Upper lobe of right lung (tissue), 1 donor: ENCODE results near the gene YPEL2. TPM values are rescaled to one million over a fixed set of nuclear protein-coding genes. Genes with fewer than 3 reads are reported as not detected.

Experiments
- ATAC-seq: fragments of 200-7000 bp; cut with Tn5 transposase; one replicate; pipeline ENCODE4 v1.9.1; 2020; ENCODE audit warnings: mild to moderate bottlenecking, moderate library complexity
- DNase-seq: peaks from one replicate; pipeline ENCODE4 v3.0.0-alpha.2; 2020
- H3K27ac ChIP-seq: fragments of 200-600 bp; one replicate; pipeline ENCODE4 v1.8.0; 2022
- H3K27me3 ChIP-seq: fragments of 200-600 bp; one replicate; pipeline ENCODE4 v1.8.0; 2022; ENCODE audit warnings: mild to moderate bottlenecking
- H3K36me3 ChIP-seq: fragments of 200-600 bp; one replicate; pipeline ENCODE4 v1.8.0; 2022
- H3K4me1 ChIP-seq: fragments of 200-600 bp; one replicate; pipeline ENCODE4 v1.8.0; 2022
- H3K4me3 ChIP-seq: fragments of 200-600 bp; one replicate; pipeline ENCODE4 v1.8.0; 2022; ENCODE audit warnings: mild to moderate bottlenecking
- H3K9me3 ChIP-seq: fragments of 200-600 bp; one replicate; pipeline ENCODE4 v1.8.0; 2022
- intact Hi-C: fragments of 100-400 bp; cut with DNase I; formaldehyde crosslinking; loops from one replicate; pipeline ENCODE4 v1.11.0; 2022
- total RNA-seq: library from RNA; stranded (reverse); fragmentation: NEBNext Ultra II Directional; extraction: Animal tissue kit (Norgen Biotek cat#: 25700); gene quantifications from one replicate; pipeline ENCODE4 v1.2.1, GENCODE V29; 2021
- TF ChIP-seq, protein P1 (sequence below): fragments of 200-600 bp; IDR thresholded peaks from one replicate; pipeline ENCODE4 v1.8.0; 2022; ENCODE audit warnings: antibody characterized with exemption
- donor health status: DM: no; HTN: yes; CAD: no; lungs with severe emphysema.

The YPEL2 gene
- total RNA-seq, 1 donor from 2014 or later, result 19.6 TPM

DNA sequence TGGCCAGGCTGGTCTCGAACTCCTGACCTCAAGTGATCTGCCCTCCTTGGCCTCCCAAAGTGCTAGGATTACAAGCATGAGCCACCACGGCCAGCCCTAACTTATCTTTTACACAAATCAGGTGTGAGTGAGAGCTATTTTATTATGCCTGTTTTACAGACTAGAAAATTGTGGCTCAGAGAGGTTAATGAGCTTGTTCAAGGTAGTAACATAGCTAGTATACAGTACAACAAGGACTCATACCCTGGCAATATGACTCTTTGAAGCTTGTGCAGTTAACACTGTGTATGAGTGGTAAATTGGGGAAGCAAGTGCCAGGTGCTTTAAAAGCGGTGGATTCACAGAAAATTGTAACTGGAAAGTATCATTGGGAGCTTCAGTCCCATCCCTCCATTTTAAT is 49.0 kb downstream of the YPEL2 start:
- no peaks in the 10 kb centered on the region for H3K36me3 ChIP-seq
- intact Hi-C loops, result no loop called here
- no peak for ATAC-seq
- TF ChIP-seq, protein P1, sequence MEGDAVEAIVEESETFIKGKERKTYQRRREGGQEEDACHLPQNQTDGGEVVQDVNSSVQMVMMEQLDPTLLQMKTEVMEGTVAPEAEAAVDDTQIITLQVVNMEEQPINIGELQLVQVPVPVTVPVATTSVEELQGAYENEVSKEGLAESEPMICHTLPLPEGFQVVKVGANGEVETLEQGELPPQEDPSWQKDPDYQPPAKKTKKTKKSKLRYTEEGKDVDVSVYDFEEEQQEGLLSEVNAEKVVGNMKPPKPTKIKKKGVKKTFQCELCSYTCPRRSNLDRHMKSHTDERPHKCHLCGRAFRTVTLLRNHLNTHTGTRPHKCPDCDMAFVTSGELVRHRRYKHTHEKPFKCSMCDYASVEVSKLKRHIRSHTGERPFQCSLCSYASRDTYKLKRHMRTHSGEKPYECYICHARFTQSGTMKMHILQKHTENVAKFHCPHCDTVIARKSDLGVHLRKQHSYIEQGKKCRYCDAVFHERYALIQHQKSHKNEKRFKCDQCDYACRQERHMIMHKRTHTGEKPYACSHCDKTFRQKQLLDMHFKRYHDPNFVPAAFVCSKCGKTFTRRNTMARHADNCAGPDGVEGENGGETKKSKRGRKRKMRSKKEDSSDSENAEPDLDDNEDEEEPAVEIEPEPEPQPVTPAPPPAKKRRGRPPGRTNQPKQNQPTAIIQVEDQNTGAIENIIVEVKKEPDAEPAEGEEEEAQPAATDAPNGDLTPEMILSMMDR, result no peak
- H3K4me3 ChIP-seq, result no peak overlapping the region
- no peaks in the 10 kb centered on the region for H3K27me3 ChIP-seq
- H3K4me1 ChIP-seq, result peaks cover 32% of the 10 kb centered on the region
- peak overlapping the region; percentile 70 for H3K27ac ChIP-seq
- DNase-seq, result no peak
- H3K9me3 ChIP-seq, result no peaks in the 10 kb centered on the region

DNA sequence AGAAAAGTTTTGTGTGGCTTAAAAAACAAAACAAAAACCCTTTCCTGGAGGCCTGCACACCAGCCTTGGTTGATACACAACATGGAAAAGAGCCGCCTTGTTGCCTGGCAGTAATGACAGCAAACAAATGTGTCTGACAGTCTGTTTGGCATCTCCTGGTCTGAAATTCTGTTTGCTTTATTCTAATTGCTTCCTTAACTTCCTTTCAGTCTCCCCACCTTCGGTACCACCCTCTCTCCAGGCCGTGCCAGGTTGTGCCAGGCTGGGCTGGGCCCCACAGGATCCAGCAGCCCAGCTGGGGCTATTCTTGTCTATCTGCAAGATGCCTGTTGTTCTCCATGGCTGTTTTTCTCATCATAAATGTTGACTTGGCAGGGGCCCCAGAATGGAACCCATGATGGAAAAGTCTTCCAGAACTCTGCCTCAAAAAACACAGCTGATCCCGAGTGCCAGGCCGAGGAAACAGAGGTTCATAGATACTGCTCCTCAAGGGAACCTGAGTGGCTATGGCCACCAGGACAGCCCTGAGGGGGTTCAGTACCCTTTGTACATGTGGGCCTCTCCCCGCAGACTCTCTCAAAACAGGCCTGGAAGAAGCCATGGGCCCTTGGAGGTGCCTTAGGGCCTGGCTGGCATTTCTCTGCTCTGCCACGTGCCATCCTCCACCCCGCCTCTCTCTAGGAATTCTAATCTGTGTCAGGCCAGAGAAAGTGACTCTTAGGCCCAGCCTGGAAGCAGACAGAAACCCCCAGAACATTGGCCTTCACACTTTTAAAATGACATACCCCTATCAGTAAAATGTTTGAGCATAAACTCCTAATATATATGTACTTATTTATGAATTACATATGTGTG is 50.5 kb downstream of the YPEL2 start:
- TF ChIP-seq, protein P1, result no peak
- Histone ChIP-seq H3K36me3 (no peaks in the 10 kb centered on the region), H3K9me3 (no peaks in the 10 kb centered on the region), H3K27me3 (no peaks in the 10 kb centered on the region), H3K4me3 (no peak overlapping the region), H3K27ac (peak overlapping the region; percentile 70), H3K4me1 (peaks cover 32% of the 10 kb centered on the region)
- DNase-seq, result no peak
- intact Hi-C loops, result no loop called here
- ATAC-seq, result peak; percentile 64

DNA sequence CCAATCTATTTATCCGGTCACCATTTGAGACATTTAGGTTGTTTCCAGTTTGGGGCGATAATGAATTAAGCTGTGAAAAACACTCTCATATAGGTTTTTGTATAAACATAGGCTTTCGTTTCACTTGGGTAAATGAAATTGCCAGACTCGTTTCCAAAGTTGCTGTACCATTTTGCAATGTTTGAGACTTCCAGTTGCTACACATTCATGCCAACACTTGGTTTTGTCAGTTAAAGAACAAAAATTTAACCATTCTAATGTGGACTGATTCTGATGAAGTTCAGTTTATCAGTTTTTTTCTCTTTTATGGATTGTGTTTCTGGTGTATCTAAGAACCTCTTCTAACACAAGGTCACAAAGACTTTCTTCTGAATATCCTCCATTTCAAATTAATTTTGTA is 52.4 kb downstream of the YPEL2 start:
- Histone ChIP-seq H3K36me3 (no peaks in the 10 kb centered on the region), H3K27ac (no peak overlapping the region), H3K9me3 (no peaks in the 10 kb centered on the region), H3K27me3 (no peaks in the 10 kb centered on the region), H3K4me3 (no peak overlapping the region), H3K4me1 (peaks cover 15% of the 10 kb centered on the region)
- TF ChIP-seq, protein P1, result no peak
- ATAC-seq (no peak), DNase-seq (no peak)
- intact Hi-C loops, result no loop called here

DNA sequence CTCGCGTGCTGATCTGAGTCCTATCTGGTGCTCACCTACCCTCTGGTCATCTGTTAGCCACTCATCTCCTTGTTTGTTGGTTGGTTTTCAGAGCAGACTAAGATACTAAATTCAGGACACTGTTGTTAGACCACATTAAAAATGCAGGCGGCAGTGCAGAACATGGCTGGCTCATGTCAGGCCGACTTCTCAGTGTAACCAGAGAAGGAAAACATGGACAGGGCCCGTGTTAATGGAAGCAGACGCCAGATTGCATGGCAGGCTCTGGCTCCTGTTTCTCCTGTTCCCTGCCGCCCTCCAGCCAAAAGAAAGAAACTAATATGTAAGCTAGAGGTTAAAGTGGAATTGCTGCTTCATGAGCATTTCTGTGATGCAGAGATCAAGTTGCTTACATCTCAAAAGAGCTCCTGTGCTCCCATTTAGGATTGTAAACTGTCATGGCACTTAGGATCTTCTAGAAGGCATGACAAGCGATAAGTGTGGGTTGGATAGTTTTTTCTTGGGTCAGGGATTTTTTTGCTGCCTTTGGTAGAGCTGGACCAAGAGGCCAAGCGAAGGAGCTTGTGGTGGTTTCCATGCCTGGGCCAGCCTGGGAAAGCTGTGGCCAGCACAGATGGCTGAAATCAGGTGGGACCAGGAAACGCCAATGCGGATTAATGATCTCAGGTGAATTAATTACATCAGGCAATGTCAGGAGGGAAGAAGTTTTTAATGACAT is 56.1 kb downstream of the YPEL2 start:
- ATAC-seq, result no peak
- no peak for DNase-seq
- H3K27ac ChIP-seq, result no peak overlapping the region
- no peak overlapping the region for H3K4me3 ChIP-seq
- H3K4me1 ChIP-seq, result no peaks in the 10 kb centered on the region
- intact Hi-C loops, result no loop called here
- H3K9me3 ChIP-seq, result no peaks in the 10 kb centered on the region
- H3K27me3 ChIP-seq, result no peaks in the 10 kb centered on the region
- H3K36me3 ChIP-seq, result peaks cover 31% of the 10 kb centered on the region
- TF ChIP-seq, protein P1, result no peak

DNA sequence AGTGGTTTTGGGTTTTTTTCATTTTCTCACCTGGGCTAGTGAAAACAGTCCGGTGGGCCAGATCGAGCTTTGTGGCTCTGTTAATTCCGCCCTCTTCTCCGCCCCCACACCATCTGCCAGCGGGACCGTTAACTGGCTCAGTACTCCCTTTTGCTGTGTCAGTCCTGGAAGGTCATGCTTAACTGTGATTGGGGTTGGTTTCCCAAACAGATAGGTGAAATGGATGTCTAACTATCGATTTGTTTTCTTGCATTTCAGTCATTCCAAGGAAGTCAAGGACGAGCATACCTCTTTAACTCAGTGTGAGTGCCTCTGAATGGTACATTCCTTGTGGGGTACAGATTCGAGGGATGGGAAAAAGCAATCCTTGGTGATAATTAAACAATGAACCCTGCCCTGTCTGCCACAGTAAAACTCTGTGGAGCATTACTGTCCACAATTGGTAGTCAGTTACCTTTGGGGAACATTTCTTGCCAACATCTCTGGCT is 56.7 kb downstream of the YPEL2 start:
- Histone ChIP-seq H3K4me1 (no peaks in the 10 kb centered on the region), H3K4me3 (no peak overlapping the region), H3K27ac (no peak overlapping the region), H3K27me3 (no peaks in the 10 kb centered on the region), H3K36me3 (peaks cover 31% of the 10 kb centered on the region), H3K9me3 (no peaks in the 10 kb centered on the region)
- no peak for ATAC-seq
- DNase-seq, result no peak
- TF ChIP-seq, protein P1, result no peak
- intact Hi-C loops, result no loop called here
